PC-9 (cell line): ENCODE measurements around the gene TDRD7.

Experiments
- CTCF ChIP-seq: fragments of 200-600 bp; sonication (generic); conservative IDR thresholded peaks from 2 replicates; pipeline ENCODE4 v1.6.1; 2017; ENCODE audit warnings: mixed run types, antibody characterized with exemption, mild to moderate bottlenecking, moderate library complexity
- EZH2 ChIP-seq: fragments of 200-600 bp; sonication (generic); IDR thresholded peaks from 2 replicates; pipeline ENCODE4 v1.8.0; 2017; ENCODE audit warnings: antibody characterized with exemption, low read depth

- TF ChIP-seq EZH2 (no peak), CTCF (no peak)
These were observed 44.2 kb upstream of the TDRD7 start for GRCh38 chr9:97367729-97368128.
